Stimulated activated CD4-positive, alpha-beta T cell treated with anti-CD3 and anti-CD28 coated beads, Interleukin-15, amount 100 ng/mL, for 48 hours (primary cell): ENCODE results near the gene MCAT.

Experiments
- DNase-seq, 2 donors: peaks; one replicate each; pipeline ENCODE4 v3.0.0-alpha.2; 2020; ENCODE audit warnings: low read depth in 2 of 2

The MCAT gene

GRCh38 chr22:43172191-43172590 lies 29.0 kb upstream of the MCAT start:
- no peak for DNase-seq

- no peak for DNase-seq
These were observed 28.4 kb upstream of the MCAT start for GRCh38 chr22:43171607-43172006.

DNA sequence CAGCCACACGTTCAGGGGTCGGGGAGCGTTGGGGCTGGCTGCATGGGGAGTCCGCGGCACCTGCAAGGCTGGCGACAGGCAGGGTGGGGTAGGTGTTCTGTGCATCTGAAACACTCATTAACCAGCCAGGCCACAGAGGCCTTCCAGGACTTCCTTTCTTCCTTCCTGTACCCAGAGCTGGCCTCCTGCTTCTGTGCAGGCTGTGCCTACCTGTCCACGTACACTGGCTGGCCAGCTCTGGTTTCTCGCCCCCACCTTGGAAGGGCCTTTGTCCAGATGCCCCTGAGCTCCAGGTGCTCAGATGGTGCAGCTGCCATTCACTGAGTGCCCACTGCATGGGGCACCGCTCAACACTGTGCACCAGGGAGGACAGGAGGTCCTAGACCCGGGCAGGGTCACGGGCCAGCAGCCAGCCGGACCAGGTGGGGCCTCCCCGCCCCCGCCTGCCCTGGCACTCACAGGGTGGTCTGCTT lies 27.9 kb upstream of the MCAT start:
- no peak for DNase-seq

- no peak for DNase-seq
These were observed 26.9 kb upstream of the MCAT start for GRCh38 chr22:43170131-43170480.

DNA sequence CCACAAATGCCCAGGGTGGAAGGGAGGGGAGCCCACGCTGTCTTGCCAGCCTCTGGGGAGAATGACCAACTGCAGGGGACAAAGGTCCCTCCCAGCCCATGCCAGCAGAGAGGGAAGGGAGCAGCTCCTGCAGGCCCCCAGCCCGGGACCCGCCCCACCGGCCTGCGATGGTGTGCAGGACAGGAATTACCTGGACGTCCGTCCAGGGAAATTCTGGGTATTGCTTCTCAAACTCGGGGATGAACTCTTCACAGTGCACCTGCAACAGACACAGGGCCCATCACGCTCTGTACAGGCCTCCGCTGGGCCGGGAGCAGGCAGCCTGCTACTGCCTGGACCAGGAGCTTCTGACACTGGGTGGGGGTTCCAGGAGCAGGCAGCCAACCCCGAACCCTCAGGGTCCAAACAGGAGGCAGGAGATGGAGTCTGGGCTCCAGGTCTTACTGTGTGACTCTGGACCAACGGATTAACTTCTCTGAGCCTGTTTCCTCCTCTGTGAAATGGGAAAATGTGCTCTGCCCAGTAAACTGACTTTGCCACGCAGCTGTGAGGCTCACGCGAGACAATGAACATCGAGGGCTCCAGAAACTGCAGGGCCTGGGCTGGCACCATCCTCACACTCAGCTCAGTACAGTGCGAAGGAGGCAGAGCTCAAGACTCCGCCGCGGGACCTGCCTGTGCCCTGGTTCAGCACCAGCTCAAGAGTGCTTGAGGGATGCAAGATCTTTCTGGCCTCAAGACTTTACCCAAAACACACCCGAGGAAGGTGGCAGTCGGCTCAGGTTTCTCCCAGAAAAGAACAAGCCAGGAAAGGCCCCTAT lies 26.3 kb upstream of the MCAT start:
- DNase-seq = no peak

GRCh38 chr22:43168471-43169309 lies 25.5 kb upstream of the MCAT start:
- no peak for DNase-seq

DNA sequence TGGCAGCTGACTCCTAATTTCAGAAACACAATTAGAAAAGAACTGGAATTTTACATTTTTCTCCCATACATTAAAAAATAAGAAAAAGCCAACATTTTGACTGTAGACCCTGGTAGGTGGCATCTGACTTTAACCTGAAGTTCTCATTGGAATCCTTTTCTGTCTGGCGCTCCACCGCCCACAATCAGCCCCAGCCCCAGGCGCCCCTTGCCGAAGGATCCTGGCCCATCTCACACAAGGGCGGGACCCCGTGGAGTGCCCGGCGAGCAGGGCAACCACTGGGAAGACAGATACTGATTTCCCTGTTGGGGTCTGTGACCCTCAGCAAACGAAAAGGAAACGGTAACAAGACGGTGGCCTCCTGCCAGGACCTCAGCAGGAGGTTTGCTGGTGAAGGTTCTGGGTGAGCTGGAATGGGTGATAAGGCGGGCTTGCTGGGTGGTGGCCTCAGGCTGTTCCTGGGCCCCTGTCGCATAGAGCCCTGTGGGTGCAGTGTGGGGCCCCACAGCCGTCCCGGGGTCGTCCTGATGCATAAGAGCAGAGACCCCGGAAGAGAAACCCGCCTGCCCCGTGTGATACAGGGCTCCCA lies 23.9 kb upstream of the MCAT start:
- DNase-seq = no peak

GRCh38 chr22:43166132-43166930 lies 23.1 kb upstream of the MCAT start:
- DNase-seq = no peak

DNA sequence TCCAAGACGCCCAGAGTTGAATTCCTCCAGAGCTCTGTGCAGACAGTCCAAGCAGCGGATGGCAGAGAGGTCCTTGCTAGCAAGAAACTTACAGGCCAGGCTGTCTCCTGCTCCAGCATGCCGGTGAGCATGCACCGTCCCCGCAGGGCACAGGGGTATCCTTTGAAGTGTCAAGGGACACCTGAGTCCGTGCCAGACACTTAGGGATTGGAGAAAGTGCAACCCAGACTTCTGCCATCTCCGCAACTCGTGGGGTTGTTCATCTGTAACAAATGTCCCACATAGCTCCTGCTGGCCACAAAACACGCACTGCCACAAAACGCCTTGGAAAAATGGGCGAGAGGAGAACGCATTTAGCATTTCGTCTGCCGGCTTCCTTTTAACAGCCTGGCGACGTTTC lies 21.4 kb upstream of the MCAT start:
- DNase-seq = no peak

GRCh38 chr22:43163241-43163795 lies 20.1 kb upstream of the MCAT start:
- DNase-seq = no peak

- no peak for DNase-seq
These were observed 19.4 kb upstream of the MCAT start for GRCh38 chr22:43162412-43163150.

DNA sequence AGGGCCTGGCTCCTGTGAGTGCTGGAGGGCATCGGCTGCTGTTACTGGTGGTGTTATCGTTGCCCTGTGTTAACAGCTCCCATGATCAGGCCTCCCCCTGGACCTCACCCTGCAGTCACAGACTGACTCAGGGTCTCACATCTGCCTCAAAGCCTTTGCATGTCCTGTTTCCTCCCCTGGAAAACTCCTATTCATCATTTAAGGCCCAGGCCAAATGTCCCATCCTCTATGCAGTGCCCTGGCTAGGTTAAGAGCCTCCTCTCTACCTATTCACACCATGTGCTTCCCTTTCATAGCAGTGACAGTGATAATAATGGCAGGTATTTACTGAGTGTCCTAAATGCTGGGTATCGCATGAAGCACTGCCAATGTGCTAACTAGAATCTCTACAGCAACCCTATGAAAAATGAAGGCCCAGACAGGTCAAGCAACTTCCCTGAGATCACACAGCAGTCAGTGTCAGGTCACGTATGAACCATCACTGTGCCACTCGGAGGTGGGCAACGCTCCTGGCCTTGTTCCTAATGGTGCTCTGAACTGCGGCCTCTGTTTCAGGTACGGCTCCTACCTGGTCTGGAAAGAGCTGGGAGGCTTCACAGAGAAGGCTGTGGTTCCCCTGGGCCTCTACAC lies 17.4 kb upstream of the MCAT start:
- DNase-seq = no peak

DNA sequence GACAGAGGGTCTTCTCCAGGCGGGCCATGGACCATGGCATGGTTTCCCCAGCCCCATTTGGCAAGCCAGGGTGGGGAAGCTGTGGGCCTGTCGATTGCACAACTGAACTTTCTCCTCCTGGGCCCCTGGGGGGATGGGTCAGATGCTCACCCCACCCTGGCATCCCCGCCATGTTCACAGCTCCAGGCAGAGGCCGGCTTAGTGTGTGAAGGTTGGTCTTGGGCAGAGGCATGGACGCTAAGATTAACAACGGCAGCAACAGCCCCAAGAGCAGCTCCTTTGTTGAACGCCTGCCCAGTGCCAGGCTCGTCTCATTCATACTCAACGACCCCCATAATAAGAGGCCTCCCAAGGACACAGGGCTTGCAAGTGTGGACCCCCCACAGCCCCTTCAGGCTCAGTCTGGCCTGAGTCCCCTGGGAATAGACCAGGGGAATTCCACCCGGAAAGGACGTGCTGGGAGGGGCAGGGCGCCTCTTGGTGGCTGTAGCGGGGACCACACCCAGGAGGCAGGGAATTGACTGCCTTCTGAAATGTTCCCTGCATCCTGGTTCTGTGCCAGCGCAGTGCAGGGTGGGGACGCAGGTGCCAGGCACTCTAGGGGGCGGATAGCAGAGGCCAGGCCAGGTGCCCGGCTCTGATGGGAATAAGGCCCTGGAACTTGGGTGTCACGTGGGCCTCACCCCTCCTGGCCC lies 16.4 kb upstream of the MCAT start:
- no peak for DNase-seq

GRCh38 chr22:43158778-43159483 lies 15.7 kb upstream of the MCAT start:
- DNase-seq = no peak

DNA sequence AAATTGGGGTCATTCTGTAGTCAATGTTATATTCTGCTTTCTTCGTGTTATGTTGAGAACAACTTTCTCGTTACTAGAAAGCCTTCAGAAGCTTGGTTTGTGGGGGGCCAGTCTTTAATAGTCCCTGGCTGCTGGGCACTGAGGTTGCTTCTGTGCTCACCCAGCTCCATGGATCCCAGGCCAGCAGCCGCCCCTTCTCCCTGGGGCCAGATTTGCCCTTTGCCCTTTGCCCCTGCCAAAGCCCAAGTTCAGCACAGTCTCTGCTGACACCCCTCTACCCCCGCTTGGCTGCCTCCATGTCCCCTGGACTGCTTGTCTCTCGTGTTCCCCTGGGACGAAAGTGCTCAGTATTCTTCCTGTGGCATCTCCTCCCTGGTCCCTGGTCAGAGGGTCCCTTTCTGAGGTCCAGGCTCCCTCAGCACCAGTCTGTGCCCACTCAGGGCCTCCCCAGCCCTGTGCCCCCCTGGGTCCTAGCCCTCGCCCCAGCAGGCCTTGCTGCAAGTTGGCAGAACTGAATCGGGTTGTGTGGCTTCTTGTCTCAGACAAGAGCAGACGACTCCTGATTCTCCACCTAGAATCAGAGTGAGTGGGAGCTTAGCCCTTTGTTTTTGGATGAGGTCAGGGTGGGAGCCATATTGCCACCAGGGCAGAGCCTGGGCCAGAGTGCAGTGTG lies 14.8 kb upstream of the MCAT start:
- no peak for DNase-seq

DNA sequence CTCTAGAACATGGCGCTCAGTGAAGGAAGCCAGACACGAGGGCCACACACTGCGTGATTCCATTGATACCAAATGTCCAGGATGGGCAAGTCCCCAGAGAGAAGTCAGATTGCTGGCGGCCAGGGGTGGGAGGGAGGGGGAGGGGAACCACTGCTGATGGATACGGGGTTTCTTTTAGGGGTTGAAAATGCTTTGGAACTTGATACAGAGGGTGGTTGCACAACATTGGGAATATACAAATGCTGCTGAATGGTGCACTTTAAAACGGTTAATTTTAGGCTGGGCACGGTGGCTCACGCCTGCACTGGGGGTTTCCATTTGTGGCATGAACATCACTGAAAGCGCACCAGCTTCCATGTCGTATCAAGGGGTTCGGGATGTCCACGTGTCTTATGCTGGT lies 13.2 kb upstream of the MCAT start:
- DNase-seq = no peak

GRCh38 chr22:43155789-43156188 lies 12.6 kb upstream of the MCAT start:
- no peak for DNase-seq

DNA sequence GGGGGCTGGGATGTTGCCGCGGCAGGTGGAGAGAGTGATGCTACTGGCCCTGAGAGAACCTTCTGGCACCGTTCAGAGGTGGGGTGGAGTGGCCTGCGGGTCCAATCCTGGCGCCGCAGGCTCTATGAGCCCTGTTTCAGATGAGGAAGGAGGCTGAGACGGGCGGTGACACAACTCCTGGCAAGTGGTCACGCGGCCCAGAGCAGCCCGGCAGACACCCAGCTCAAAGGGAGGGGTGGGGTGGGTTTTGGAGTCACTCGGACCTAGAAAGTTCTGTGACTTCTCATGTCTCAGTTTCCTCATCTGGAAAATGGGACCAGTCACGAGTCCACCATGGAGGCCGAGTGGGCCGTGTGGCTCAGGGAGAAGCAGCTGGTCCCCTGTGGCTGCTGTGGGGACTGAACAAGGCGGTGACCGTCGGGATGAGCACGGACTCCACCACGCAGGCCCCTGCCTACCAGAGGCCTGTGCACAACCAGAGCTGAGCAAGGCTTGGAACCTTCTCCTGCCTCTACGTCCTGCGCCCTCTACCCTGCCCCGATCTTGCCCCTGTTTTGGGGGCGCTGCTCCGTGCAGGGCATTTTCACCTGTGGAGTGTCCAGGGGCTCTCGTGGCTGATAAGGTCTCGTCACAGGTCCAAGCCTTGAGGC lies 11.8 kb upstream of the MCAT start:
- no peak for DNase-seq
